BLaER1 treated with 17β-estradiol and CSF1 and Interleukin-3, amounts not matched to agents 10 nM and 100 nM (cell line): ENCODE measurements around the gene MED9.
A peak's percentile ranks its signal among the peaks of the same experiment; 100 is the strongest.

Experiments used
- H3K27ac ChIP-seq, 11 experiments: shearing (Covaris generic); formaldehyde crosslinking; 2 replicates each; pipeline ENCODE4 v1.8.1; 2022
- H3K27me3 ChIP-seq, 11 experiments: shearing (Covaris generic); formaldehyde crosslinking; 2 replicates each; pipeline ENCODE4 v1.8.1; 2022
- H3K36me3 ChIP-seq, 11 experiments: shearing (Covaris generic); formaldehyde crosslinking; 2 replicates each; pipeline ENCODE4 v1.8.1; 2022
- H3K4me1 ChIP-seq, 10 experiments: shearing (Covaris generic); formaldehyde crosslinking; 2 replicates each; pipeline ENCODE4 v1.8.1; 2022
- H3K4me2 ChIP-seq, 11 experiments: shearing (Covaris generic); formaldehyde crosslinking; 2 replicates each; pipeline ENCODE4 v1.8.1; 2022
- H3K4me3 ChIP-seq, 10 experiments: shearing (Covaris generic); formaldehyde crosslinking; 2 replicates each; pipeline ENCODE4 v1.8.1; 2022
- H3K9ac ChIP-seq, 11 experiments: shearing (Covaris generic); formaldehyde crosslinking; 2 replicates each; pipeline ENCODE4 v1.8.1; 2022
- H3K9me3 ChIP-seq, 11 experiments: shearing (Covaris generic); formaldehyde crosslinking; replicated peaks in 1 of 11; 2 replicates each; pipeline ENCODE4 v1.8.1; 2022
- H4K20me1 ChIP-seq, 11 experiments: shearing (Covaris generic); formaldehyde crosslinking; 2 replicates each; pipeline ENCODE4 v1.8.1; 2022
- Cebpa-rat ChIP-seq, 11 experiments: shearing (Covaris generic); IDR thresholded peaks; 2 replicates each; pipeline ENCODE4 v1.8.1; 2022

The MED9 gene

GRCh38 chr17:17540278-17540906, 63.6 kb downstream of the MED9 start:
- Histone ChIP-seq H3K9me3 (no peaks in the 10 kb centered on the region), H4K20me1 (peaks cover 0 to 45% (median 7%) of the 10 kb centered on the region in 11 experiments; a peak in 7 of 22 replicates), H3K4me1 (peaks cover 40 to 88% (median 77%) of the 10 kb centered on the region in 10 experiments), H3K9ac (peak overlapping the region in 2 of 11 experiments; percentile 14 to 46; a peak in 1 of 22 replicates), H3K4me3 (no peak overlapping the region), H3K36me3 (no peaks in the 10 kb centered on the region), H3K27ac (0 out of 22 replicates have a peak overlapping the region, but pooled peaks of 1 of the 11 experiments have one; percentile 21), H3K4me2 (peak overlapping the region in 10 of 11 experiments; percentile 42 to 89 (median 74); a peak in 19 of 22 replicates), H3K27me3 (no peaks in the 10 kb centered on the region)
- no peak for TF ChIP-seq Cebpa-rat (IDR thresholded peaks at IDR 0.05)

GRCh38 chr17:17540935-17541639, 64.3 kb downstream of the MED9 start:
- Histone ChIP-seq H3K9me3 (no peaks in the 10 kb centered on the region), H3K36me3 (no peaks in the 10 kb centered on the region), H3K4me2 (peak overlapping the region; percentile 6 to 89 (median 73); a peak in 20 of 22 replicates), H3K9ac (peak overlapping the region in 4 of 11 experiments; percentile 7 to 46 (median 8); a peak in 3 of 22 replicates), H3K27me3 (no peaks in the 10 kb centered on the region), H3K27ac (peak overlapping the region in 5 of 11 experiments; percentile 2 to 49 (median 4); a peak in 3 of 22 replicates), H4K20me1 (peaks cover 0 to 40% (median 7%) of the 10 kb centered on the region in 11 experiments; a peak in 8 of 22 replicates), H3K4me1 (peaks cover 40 to 87% (median 75%) of the 10 kb centered on the region in 10 experiments), H3K4me3 (no peak overlapping the region)
- no peak for TF ChIP-seq Cebpa-rat (IDR thresholded peaks at IDR 0.05)

GRCh38 chr17:17541640-17542001, 64.8 kb downstream of the MED9 start:
- peaks cover 0 to 44% (median 7%) of the 10 kb centered on the region in 11 experiments; a peak in 9 of 22 replicates for H4K20me1 ChIP-seq
- no peaks in the 10 kb centered on the region for H3K27me3 ChIP-seq
- H3K9me3 ChIP-seq = no peaks in the 10 kb centered on the region
- peak overlapping the region in 5 of 11 experiments; percentile 2 to 49 (median 4); a peak in 3 of 22 replicates for H3K27ac ChIP-seq
- peak overlapping the region; percentile 6 to 89 (median 73); a peak in 20 of 22 replicates for H3K4me2 ChIP-seq
- peaks cover 40 to 87% (median 70%) of the 10 kb centered on the region in 10 experiments for H3K4me1 ChIP-seq
- H3K36me3 ChIP-seq = no peaks in the 10 kb centered on the region
- no peak for TF ChIP-seq Cebpa-rat (IDR thresholded peaks at IDR 0.05)
- H3K9ac ChIP-seq = peak overlapping the region in 4 of 11 experiments; percentile 7 to 46 (median 8); a peak in 3 of 22 replicates
- no peak overlapping the region for H3K4me3 ChIP-seq
